GM23338 (cell line): ENCODE data around the gene COL6A1. TPM values are rescaled to one million over a fixed set of nuclear protein-coding genes. Genes with fewer than 3 reads are reported as not detected.

Experiments
- ATAC-seq: fragments of 200-7000 bp; cut with Tn5 transposase; 3 replicates; pipeline ENCODE4 v1.9.1; 2020
- DNase-seq: peaks from one replicate; pipeline ENCODE4 v3.0.0-alpha.2; 2015; ENCODE audit warnings: low spot score
- H2AFZ ChIP-seq: fragments of 200-600 bp; sonication (generic); 2 replicates; pipeline ENCODE4 v1.8.0; 2016; ENCODE audit warnings: antibody characterized with exemption, mild to moderate bottlenecking, moderate library complexity
- H3F3A ChIP-seq: fragments of 200-600 bp; sonication (generic); replicated peaks from 2 replicates; pipeline ENCODE4 v1.8.0; 2017; ENCODE audit warnings: antibody characterized with exemption, mixed run types, low read depth
- H3K27ac ChIP-seq: fragments of 200-600 bp; sonication (generic); 2 replicates; pipeline ENCODE4 v1.6.1; 2016; ENCODE audit warnings: low read depth
- H3K27me3 ChIP-seq: fragments of 200-600 bp; sonication (generic); 2 replicates; pipeline ENCODE4 v1.8.0; 2016; ENCODE audit warnings: mild to moderate bottlenecking, mixed run types, moderate library complexity; ENCODE audit not compliant: insufficient read depth
- H3K36me3 ChIP-seq: fragments of 200-600 bp; sonication (generic); 2 replicates; pipeline ENCODE4 v1.8.0; 2016; ENCODE audit warnings: mild to moderate bottlenecking; ENCODE audit not compliant: insufficient read depth
- H3K4me1 ChIP-seq: fragments of 200-600 bp; sonication (generic); 2 replicates; pipeline ENCODE4 v1.8.0; 2016; ENCODE audit warnings: mild to moderate bottlenecking, moderate library complexity; ENCODE audit not compliant: insufficient read depth
- H3K4me2 ChIP-seq: fragments of 200-600 bp; sonication (generic); 2 replicates; pipeline ENCODE4 v1.7.1; 2017; ENCODE audit warnings: mixed run types
- H3K4me3 ChIP-seq: fragments of 200-600 bp; sonication (generic); 2 replicates; pipeline ENCODE4 v1.6.1; 2016; ENCODE audit warnings: mixed run types
- H3K79me2 ChIP-seq: fragments of 200-600 bp; sonication (generic); replicated peaks from 2 replicates; pipeline ENCODE4 v1.8.0; 2017; ENCODE audit warnings: mild to moderate bottlenecking; ENCODE audit not compliant: insufficient read depth
- H3K9me2 ChIP-seq: fragments of 200-600 bp; sonication (generic); 2 replicates; pipeline ENCODE4 v1.8.0; 2017; ENCODE audit not compliant: insufficient read depth
- H4K20me1 ChIP-seq: fragments of 200-600 bp; sonication (generic); replicated peaks from 2 replicates; pipeline ENCODE4 v1.8.0; 2017; ENCODE audit warnings: mild to moderate bottlenecking; ENCODE audit not compliant: insufficient read depth
- H3K27ac Mint-ChIP-seq: 2 replicates; pipeline ENCODE4 v1.8.0; 2020; ENCODE audit warnings: inconsistent platforms, mild to moderate bottlenecking, moderate library complexity, mixed read lengths
- H3K27me3 Mint-ChIP-seq: 3 replicates; pipeline ENCODE4 v1.8.0; 2022; ENCODE audit warnings: low read depth, mild to moderate bottlenecking, moderate library complexity, mixed read lengths, inconsistent platforms; ENCODE audit not compliant: insufficient read depth, poor library complexity
- H3K36me3 Mint-ChIP-seq: 3 replicates; pipeline ENCODE4 v1.8.0; 2021; ENCODE audit warnings: low read depth, mild to moderate bottlenecking, inconsistent platforms, moderate library complexity, mixed read lengths
- H3K4me1 Mint-ChIP-seq: 3 replicates; pipeline ENCODE4 v1.8.0; 2020; ENCODE audit warnings: mild to moderate bottlenecking, inconsistent platforms, mixed read lengths
- H3K4me3 Mint-ChIP-seq: 3 replicates; pipeline ENCODE4 v1.8.0; 2021; ENCODE audit warnings: moderate library complexity, mild to moderate bottlenecking, inconsistent platforms, mixed read lengths
- H3K9me3 Mint-ChIP-seq: 3 replicates; pipeline ENCODE4 v1.8.0; 2020; ENCODE audit warnings: moderate library complexity, mild to moderate bottlenecking, inconsistent platforms, mixed read lengths
- CREB1 ChIP-seq: fragments of 250-450 bp; sonication (Bioruptor Pico); IDR thresholded peaks from 2 replicates; pipeline ENCODE4 v1.5.0; 2020; ENCODE audit warnings: low read depth, mild to moderate bottlenecking, moderate library complexity
- CTCF ChIP-seq, 2 experiments: fragments of 200-600 bp in 1 of 2; sonication (generic) in 1 of 2; conservative IDR thresholded peaks; 2 replicates each; pipeline versions ENCODE4 v1.5.1 to v1.6.1; 2016 to 2017; ENCODE audit warnings: antibody characterized with exemption in 2 of 2, low read depth in 2 of 2, mild to moderate bottlenecking in 2 of 2, moderate library complexity in 1 of 2
- ETS1 ChIP-seq: IDR thresholded peaks from 2 replicates; pipeline ENCODE4 v1.6.1; 2016; ENCODE audit warnings: antibody characterized with exemption
- EZH2 ChIP-seq: fragments of 200-600 bp; sonication (generic); IDR thresholded peaks from one replicate; pipeline ENCODE4 v1.8.0; 2017; ENCODE audit warnings: antibody characterized with exemption, mild to moderate bottlenecking, low read depth; ENCODE audit not compliant: unreplicated experiment
- EZH2phosphoT487 ChIP-seq: fragments of 200-600 bp; sonication (generic); IDR thresholded peaks from one replicate; pipeline ENCODE4 v1.8.1; 2018; ENCODE audit warnings: antibody characterized with exemption; ENCODE audit not compliant: unreplicated experiment
- JUNB ChIP-seq: IDR thresholded peaks from one replicate; pipeline ENCODE4 v1.6.1; 2016; ENCODE audit warnings: antibody characterized with exemption; ENCODE audit not compliant: unreplicated experiment
- NANOG ChIP-seq: IDR thresholded peaks from 2 replicates; pipeline ENCODE4 v1.6.1; 2016; ENCODE audit warnings: antibody characterized with exemption, borderline replicate concordance
- POLR2AphosphoS5 ChIP-seq: IDR thresholded peaks from 2 replicates; pipeline ENCODE4 v1.6.1; 2016; ENCODE audit warnings: antibody characterized with exemption, low read depth
- REST ChIP-seq: IDR thresholded peaks from one replicate; pipeline ENCODE4 v1.6.1; 2018; ENCODE audit warnings: antibody characterized with exemption; ENCODE audit not compliant: unreplicated experiment
- STAT1 ChIP-seq: IDR thresholded peaks from one replicate; pipeline ENCODE4 v1.6.1; 2016; ENCODE audit warnings: antibody characterized with exemption; ENCODE audit not compliant: unreplicated experiment
- ZNF114 ChIP-seq: fragments of 250-450 bp; sonication (Bioruptor Pico); IDR thresholded peaks from 2 replicates; pipeline ENCODE4 v1.5.0; 2020; ENCODE audit warnings: mild to moderate bottlenecking, moderate library complexity
- ZNF331 ChIP-seq: fragments of 250-450 bp; sonication (Bioruptor Pico); IDR thresholded peaks from 2 replicates; pipeline ENCODE4 v1.5.0; 2020; ENCODE audit warnings: low read depth, mild to moderate bottlenecking, moderate library complexity
- ZNF462 ChIP-seq: fragments of 250-450 bp; sonication (Bioruptor Pico); IDR thresholded peaks from 2 replicates; pipeline ENCODE4 v1.5.0; 2020; ENCODE audit warnings: mild to moderate bottlenecking, moderate library complexity
- polyA plus RNA-seq: library from polyadenylated mRNA; unstranded; fragments of >200 nt; fragmentation: Nextera tagmentation; extraction: Ambion mirVana; gene quantifications from 2 replicates; pipeline ENCODE4 v1.2.1, GENCODE V29; 2016
- total RNA-seq: library from RNA; depleted of rRNA; stranded (reverse); fragments of >200 nt; shearing (Covaris generic); gene quantifications from 2 replicates; pipeline ENCODE4 v1.2.3, GENCODE V29; 2014

The COL6A1 gene
- total and polyA plus RNA-seq, 2 experiments from 2014 or later = 76.0 to 180 TPM

- no peak overlapping the region for H3K27ac ChIP-seq
- no peaks in the 10 kb centered on the region for H3K36me3 ChIP-seq
- no peaks in the 10 kb centered on the region for H4K20me1 ChIP-seq
- H3K4me3 ChIP-seq = no peak overlapping the region
- ATAC-seq (no peak), DNase-seq (no peak)
- no peak overlapping the region for H3K27ac Mint-ChIP-seq
- peaks cover 2% of the 10 kb centered on the region; the same call in 1 of the 3 replicates for H3K36me3 Mint-ChIP-seq
- H3K4me2 ChIP-seq = no peak overlapping the region
- H2AFZ ChIP-seq = no peak overlapping the region
- no peaks in the 10 kb centered on the region for H3K79me2 ChIP-seq
- no peaks in the 10 kb centered on the region for H3K4me1 ChIP-seq
- no peak overlapping the region for H3K4me3 Mint-ChIP-seq
- no peaks in the 10 kb centered on the region; the same call in 2 of the 3 replicates for H3K4me1 Mint-ChIP-seq
- H3F3A ChIP-seq = no peaks in the 10 kb centered on the region
- no peaks in the 10 kb centered on the region for H3K9me2 ChIP-seq
- no peaks in the 10 kb centered on the region for H3K27me3 ChIP-seq
- peaks cover 4% of the 10 kb centered on the region for H3K27me3 Mint-ChIP-seq
- TF ChIP-seq JUNB = no peak
- TF ChIP-seq CTCF (conservative IDR thresholded peaks at IDR 0.05; ENCODE audit: low read depth in 2 of 2) = no peak
- TF ChIP-seq ZNF331 (CRISPR knock-in tag) = no peak
- TF ChIP-seq EZH2 = no peak
- TF ChIP-seq ZNF462 (CRISPR knock-in tag) = no peak
- TF ChIP-seq ETS1 = no peak
- no peak for TF ChIP-seq NANOG
- no peak for TF ChIP-seq STAT1
- TF ChIP-seq POLR2AphosphoS5 = no peak
- no peak for TF ChIP-seq EZH2phosphoT487
- TF ChIP-seq REST = no peak
- no peak for TF ChIP-seq ZNF114
- no peak for TF ChIP-seq CREB1 (CRISPR knock-in tag)
- H3K9me3 Mint-ChIP-seq = peaks cover 6% of the 10 kb centered on the region; the same call in 2 of the 3 replicates
Observed at GRCh38 chr21:45941717-45942546, 39.6 kb upstream of the COL6A1 start.
